Transverse colon (tissue), 3 donors: ENCODE measurements around the gene CDKL2.

Source experiments
- EP300 ChIP-seq: sonication (generic); formaldehyde crosslinking; IDR thresholded peaks from one replicate; pipeline ENCODE4 v1.6.1; 2017; ENCODE audit warnings: antibody characterized with exemption, low read depth
- POLR2A ChIP-seq: fragments of 450-650 bp; IDR thresholded peaks from one replicate; pipeline ENCODE4 v1.6.1; 2016; ENCODE audit warnings: antibody characterized with exemption, mild to moderate bottlenecking, moderate library complexity
- TF ChIP-seq, protein P1 (sequence below), 5 experiments: fragments of 200-600 bp in 3 of 5; fragments of 450-650 bp in 2 of 5; sonication (generic) in 3 of 5; IDR thresholded peaks; 1 replicate in 2 of 5; 2 replicates in 3 of 5; pipeline ENCODE4 v1.5.1; 2016 to 2017; ENCODE audit warnings: antibody characterized with exemption in 5 of 5, inconsistent platforms in 3 of 5, mild to moderate bottlenecking in 2 of 5, moderate library complexity in 1 of 5

DNA sequence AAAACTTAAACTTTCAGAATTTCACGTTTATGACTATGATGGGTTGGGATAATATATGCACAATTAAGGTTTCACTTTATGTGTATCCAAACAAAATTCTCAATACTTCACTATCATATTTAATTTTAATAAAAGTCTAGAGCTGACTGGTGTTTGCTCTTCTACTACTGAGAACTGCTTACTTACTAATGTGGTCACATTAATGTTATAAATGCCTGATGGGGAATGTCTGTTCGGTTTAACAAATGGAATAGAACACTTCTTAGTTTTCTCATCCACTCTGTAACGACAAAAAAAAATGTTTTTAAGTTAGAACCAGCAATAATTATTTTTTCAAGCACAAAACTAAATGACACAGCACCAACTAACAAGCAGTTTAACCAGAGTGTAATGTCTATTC lies 34.3 kb downstream of the CDKL2 start:
- TF ChIP-seq, protein P1, sequence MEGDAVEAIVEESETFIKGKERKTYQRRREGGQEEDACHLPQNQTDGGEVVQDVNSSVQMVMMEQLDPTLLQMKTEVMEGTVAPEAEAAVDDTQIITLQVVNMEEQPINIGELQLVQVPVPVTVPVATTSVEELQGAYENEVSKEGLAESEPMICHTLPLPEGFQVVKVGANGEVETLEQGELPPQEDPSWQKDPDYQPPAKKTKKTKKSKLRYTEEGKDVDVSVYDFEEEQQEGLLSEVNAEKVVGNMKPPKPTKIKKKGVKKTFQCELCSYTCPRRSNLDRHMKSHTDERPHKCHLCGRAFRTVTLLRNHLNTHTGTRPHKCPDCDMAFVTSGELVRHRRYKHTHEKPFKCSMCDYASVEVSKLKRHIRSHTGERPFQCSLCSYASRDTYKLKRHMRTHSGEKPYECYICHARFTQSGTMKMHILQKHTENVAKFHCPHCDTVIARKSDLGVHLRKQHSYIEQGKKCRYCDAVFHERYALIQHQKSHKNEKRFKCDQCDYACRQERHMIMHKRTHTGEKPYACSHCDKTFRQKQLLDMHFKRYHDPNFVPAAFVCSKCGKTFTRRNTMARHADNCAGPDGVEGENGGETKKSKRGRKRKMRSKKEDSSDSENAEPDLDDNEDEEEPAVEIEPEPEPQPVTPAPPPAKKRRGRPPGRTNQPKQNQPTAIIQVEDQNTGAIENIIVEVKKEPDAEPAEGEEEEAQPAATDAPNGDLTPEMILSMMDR (IDR thresholded peaks at IDR 0.05) = no peak
- TF ChIP-seq POLR2A (no peak), EP300 (no peak)
